NCI-H2029 (cell line): ENCODE results near the gene FERMT3.

Source experiments
- DNase-seq: peaks from one replicate; lab custom pipeline; 2025; lab: John Stamatoyannopoulos, UW

Gene FERMT3

DNA sequence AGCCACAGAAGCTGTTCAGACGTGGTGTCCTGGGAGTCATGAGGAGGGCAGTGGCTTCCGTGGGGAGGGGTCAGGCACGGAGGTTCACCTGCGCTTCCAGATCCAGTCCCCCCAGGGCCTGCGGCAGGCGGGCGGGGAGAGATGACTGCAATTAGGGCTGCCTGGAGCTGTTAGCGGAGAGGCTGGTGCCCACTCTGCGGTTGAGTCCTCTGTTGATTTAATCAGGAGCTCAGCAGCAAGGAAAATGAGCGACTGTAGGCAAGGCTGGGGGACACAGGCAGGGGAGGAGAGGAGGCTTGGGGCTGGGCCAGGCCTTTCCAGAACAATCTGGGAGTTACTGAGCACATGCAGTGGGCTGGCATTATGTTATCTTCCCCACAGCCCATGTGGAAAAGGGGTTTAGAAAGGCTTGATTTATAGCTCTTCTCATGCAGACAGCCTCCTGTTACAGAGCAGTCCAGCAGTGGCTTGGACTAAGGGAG lies 57.9 kb downstream of the FERMT3 start:
- DNase-seq: no peak

DNA sequence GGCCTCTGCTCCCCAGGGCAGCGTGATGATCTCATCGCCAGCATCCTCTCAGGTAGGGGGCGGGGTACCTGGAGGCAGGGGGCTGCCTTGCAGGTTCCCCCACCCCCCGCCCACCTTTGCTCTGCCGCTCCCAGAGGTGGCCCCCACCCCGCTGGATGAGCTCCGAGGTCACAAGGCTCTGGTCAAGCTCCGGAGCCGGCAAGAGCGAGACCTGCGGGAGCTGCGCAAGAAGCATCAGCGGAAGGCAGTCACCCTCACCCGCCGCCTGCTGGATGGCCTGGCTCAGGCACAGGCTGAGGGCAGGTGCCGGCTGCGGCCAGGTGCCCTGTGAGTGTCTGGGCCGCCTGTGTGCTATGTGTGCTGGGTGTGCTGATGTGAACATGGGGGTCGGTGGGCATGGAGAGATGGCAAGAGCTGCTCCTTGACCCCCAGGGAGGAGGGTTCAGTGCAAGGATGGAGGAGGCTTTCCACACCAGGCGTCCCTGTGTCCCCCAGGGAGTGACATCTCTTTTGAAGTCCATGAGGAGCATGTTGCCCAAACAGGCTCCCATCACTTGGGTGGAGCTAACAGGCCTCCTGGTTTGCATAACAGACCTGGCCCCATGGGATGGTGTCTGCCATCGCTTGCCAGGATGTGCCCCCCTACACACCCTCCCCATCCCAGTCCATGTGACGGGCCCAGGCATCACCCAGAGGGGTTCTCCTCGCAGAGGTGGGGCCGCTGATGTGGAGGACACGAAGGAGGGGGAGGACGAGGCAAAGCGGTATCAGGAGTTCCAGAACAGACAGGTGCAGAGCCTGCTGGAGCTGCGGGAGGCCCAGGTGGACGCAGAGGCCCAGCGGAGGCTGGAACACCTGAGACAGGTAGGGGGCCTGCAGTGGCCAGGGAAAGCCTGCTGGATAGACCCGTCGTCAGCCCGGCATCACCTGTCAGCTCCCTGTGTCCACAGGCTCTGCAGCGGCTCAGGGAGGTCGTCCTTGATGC lies 58.9 kb downstream of the FERMT3 start:
- DNase-seq: no peak

DNA sequence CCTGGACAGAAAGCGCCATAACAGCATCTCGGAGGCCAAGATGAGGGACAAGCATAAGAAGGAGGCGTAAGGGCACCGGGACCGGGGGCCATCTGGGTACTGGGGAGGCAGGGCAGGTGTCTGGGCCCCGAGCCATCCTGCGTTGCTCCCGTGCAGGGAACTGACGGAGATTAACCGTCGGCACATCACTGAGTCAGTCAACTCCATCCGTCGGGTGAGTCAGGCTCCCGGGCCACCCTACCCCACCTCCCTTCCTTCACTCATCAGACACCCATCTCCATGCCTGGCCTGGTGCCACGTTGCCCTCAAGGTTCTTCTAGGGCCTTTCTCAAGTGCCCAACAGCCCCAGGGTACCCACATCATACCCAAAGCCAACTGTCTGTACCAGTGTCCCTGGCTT lies 59.8 kb downstream of the FERMT3 start:
- DNase-seq: no peak

DNA sequence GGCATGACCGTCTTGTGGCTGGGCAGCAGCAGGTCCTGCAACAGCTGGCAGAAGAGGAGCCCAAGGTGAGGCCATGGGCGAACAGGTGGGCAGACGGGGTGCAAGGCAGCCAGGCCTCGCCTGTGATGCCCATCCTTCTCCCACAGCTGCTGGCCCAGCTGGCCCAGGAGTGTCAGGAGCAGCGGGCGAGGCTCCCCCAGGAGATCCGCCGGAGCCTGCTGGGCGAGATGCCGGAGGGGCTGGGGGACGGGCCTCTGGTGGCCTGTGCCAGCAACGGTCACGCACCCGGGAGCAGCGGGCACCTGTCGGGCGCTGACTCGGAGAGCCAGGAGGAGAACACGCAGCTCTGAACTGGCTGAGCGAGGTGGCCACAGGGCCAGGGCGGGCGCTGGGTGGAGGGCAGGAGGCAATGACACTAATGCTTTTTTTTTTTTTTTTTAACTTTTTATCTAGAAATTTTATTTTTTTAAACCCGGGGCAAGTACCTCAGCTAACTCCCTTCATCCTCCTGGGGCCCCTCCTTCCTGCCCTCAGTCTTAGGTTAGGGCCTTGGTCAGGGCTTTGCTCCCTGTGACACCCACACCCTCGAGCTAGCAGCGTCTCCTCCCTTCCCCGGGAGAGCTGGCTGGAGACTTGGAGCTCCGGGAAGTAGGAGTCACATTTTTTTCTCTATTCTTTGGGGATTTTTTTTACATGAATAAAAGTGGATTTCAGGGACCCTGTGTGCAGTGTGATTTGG lies 60.9 kb downstream of the FERMT3 start:
- no peak for DNase-seq

DNA sequence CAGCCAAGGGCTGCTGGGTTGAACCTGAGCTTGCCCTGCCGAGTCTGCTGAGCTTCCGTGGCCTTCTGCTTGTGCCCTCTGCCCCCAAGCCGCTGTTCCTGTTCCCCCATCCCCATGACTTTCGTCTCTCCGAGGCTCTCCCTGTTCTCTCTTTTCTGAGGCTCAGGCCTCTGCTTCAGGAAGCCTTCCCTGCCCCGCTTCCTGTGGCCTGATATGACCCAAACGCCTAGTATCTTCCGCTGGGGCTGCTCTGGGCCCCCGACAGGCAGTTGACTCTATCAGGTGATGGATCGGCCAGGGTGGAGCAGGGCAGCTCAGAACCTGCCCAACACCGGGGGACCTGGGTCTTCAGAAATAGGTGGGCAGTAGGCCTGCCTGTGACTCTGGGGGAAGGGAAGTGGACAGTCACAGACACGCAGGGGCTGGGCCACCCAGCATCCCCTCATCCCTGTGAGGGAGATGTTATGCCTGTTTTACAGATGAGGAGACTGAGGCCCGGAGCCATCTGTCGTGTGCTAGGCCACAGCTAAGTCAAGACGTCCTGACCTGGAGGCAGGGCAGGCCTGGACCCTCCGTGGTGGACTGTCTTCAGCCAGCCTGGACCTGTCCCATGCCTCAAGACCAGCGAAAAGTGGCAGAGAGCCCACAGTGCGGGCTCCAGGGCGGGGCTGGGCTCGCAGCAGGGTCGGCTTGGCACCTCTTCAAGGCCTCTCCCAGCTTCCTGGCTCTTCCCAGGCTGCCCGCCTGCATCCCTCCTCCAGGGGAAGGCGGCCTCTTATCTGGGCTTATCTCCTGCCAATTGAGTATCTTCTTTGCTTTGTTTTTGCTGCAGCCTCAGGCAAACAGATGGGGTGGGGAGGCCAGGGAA lies 61.7 kb downstream of the FERMT3 start:
- DNase-seq: peak; percentile 65

DNA sequence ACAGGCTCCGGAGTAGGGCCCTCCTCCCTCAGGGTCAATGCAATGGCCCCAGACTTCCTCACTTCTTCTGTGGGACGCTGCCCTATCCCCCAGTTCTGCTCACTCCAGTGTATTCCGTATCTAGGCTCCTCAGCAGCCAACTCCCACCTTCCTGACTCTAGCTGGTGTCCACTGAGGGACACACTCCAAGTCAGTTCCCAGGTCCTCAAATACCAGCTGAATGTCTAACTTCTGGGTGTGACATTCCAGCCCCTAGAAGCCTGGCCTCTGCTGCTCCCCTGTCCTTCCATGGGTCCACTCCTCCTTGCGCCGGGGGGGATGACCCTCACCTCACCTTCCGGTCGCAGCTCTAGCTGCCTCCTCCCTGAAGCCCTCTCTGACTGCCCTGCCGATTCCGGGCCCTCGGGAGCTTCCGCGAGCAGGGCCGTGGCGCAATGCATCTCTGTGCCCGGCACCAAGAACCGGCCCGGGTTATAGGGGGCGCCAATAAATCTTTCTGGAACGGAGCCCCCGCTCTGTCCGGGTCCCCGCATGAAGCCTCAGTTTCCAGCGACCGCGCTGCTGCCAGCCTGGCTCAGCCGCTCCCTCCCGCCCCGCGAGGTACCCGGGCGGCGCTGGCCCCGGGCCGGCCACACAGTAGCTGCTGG lies 62.5 kb downstream of the FERMT3 start:
- no peak for DNase-seq

DNA sequence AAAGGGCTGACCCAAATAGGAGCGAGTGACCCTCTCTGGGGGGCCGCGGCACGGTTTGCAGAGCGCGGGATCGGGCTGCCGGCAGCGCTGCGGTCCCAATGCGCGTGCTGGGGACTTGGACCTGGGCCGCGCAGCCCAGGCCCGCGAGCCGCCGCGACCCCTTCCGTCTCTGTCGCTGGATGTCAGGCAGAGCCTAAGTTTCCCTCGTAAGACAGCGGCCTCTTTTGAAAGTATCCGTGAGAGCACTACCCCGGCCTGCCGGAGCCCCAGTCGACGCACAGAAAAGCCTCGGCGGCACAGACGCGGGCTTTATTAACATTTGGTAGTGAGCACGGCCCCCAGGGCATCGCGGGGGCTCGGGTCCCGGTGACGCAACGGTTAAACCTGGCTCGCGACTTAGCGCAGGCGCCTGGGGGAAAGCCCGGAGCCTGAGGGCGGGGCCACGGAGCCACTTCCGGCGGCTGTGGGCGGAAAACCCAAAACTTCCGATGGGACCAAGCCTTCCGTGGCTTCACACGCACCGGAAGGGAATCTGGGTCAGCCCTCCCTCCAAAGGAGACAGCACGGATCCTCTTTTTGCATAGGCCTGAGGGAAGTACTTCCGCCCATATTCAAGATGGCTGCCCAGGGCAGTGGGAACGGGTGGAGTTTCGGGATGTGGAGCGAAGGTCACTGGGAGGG lies 63.2 kb downstream of the FERMT3 start:
- peak; percentile 100 for DNase-seq
